Endothelial cell of umbilical vein (primary cell): Measurements from ENCODE around the gene SLC25A41. TPM values are rescaled to one million over a fixed set of nuclear protein-coding genes. Genes with fewer than 3 reads are reported as not detected.

Experiments used
- BruUV-seq: library from RNA; stranded (reverse); fragments of 400-500 nt; replicated peaks from 2 replicates; lab custom pipeline; 2021; lab: Mats Ljungman, UMichigan
- CTCF ChIA-PET: fragments of 300-600, 350-600 bp; sonication (Branson Sonifier 250); formaldehyde crosslinking; loops from one replicate; lab custom pipeline; 2021; ENCODE audit warnings: antibody characterized with exemption, inconsistent platforms; lab: Charles Lee
- POLR2A ChIA-PET: fragments of 300-600, 350-600 bp; sonication (Branson Sonifier 250); formaldehyde crosslinking; loops from one replicate; lab custom pipeline; 2021; ENCODE audit warnings: antibody characterized with exemption, inconsistent platforms; lab: Charles Lee
- DNase-seq: peaks from one replicate; pipeline ENCODE4 v3.0.0-alpha.2; 2011; ENCODE audit warnings: low read depth, low spot score
- FAIRE-seq: peaks from 2 replicates; lab custom pipeline; 2011; peaks lifted over from hg19 to GRCh38; lab: Jason Lieb, UNC
- H2AFZ ChIP-seq: 2 replicates; pipeline ENCODE4 v1.6.0; 2012; ENCODE audit warnings: low read depth, low read length, control low read depth, inconsistent platforms
- H3K27ac ChIP-seq: 2 replicates; pipeline ENCODE4 v1.5.1; 2011; ENCODE audit warnings: low read depth, mild to moderate bottlenecking, control low read depth, low read length, moderate library complexity; ENCODE audit not compliant: insufficient read depth
- H3K27me3 ChIP-seq, 2 experiments: 2 replicates each; pipeline versions ENCODE4 v1.6.0 to v1.6.1; 2011; ENCODE audit warnings: low read length in 2 of 2, mixed read lengths in 1 of 2; ENCODE audit not compliant: control insufficient read depth in 2 of 2, insufficient read depth in 2 of 2
- H3K36me3 ChIP-seq, 2 experiments: 2 replicates in 1 of 2; 3 replicates in 1 of 2; pipeline ENCODE4 v1.5.1; 2011; ENCODE audit warnings: low read length in 2 of 2, mild to moderate bottlenecking in 1 of 2, moderate library complexity in 1 of 2; ENCODE audit not compliant: control insufficient read depth in 2 of 2, insufficient read depth in 2 of 2; ENCODE audit errors: extremely low read depth in 1 of 2
- H3K4me1 ChIP-seq: 3 replicates; pipeline ENCODE4 v1.5.1; 2011; ENCODE audit warnings: mild to moderate bottlenecking, low read length; ENCODE audit not compliant: control insufficient read depth, insufficient read depth; ENCODE audit errors: extremely low read depth
- H3K4me2 ChIP-seq: 2 replicates; pipeline ENCODE4 v1.6.1; 2011; ENCODE audit warnings: low read length, control low read depth, mixed read lengths; ENCODE audit not compliant: insufficient read depth
- H3K4me3 ChIP-seq, 3 experiments: fragments of 200-600 bp in 1 of 3; sonication (generic), shearing (Covaris generic) in 1 of 3; replicated peaks in 1 of 3; 2 replicates each; pipeline ENCODE4 v1.5.1; 2011 to 2016; ENCODE audit warnings: control low read depth in 3 of 3, low read length in 3 of 3, mild to moderate bottlenecking in 2 of 3, inconsistent platforms in 1 of 3, low read depth in 1 of 3, moderate library complexity in 1 of 3; ENCODE audit not compliant: insufficient read depth in 1 of 3
- H3K79me2 ChIP-seq: 2 replicates; pipeline ENCODE4 v1.6.0; 2012; ENCODE audit warnings: low read length, inconsistent platforms; ENCODE audit not compliant: control insufficient read depth, insufficient read depth
- H3K9ac ChIP-seq: replicated peaks from 2 replicates; pipeline ENCODE3; 2011; ENCODE audit warnings: low read length, control low read depth; ENCODE audit not compliant: insufficient read depth; ENCODE audit errors: extremely low read depth
- H3K9me1 ChIP-seq: replicated peaks from 3 replicates; pipeline ENCODE4 v1.6.0; 2011; ENCODE audit warnings: mild to moderate bottlenecking, low read length; ENCODE audit not compliant: control insufficient read depth, insufficient read depth; ENCODE audit errors: extremely low read depth
- H3K9me3 ChIP-seq: replicated peaks from 2 replicates; pipeline ENCODE4 v1.5.1; 2012; ENCODE audit warnings: low read length, inconsistent platforms; ENCODE audit not compliant: control insufficient read depth, insufficient read depth
- H4K20me1 ChIP-seq: replicated peaks from 2 replicates; pipeline ENCODE3; 2011; ENCODE audit warnings: mild to moderate bottlenecking, low read length; ENCODE audit not compliant: control insufficient read depth, insufficient read depth; ENCODE audit errors: extremely low read depth
- EZH2 ChIP-seq: IDR thresholded peaks from 2 replicates; pipeline ENCODE4 v1.6.1; 2012; ENCODE audit warnings: borderline replicate concordance, low read depth, mild to moderate bottlenecking, moderate library complexity, low read length, inconsistent platforms; ENCODE audit not compliant: severe bottlenecking
- dilution Hi-C: fragments of 300-500 bp; cut with MboI; formaldehyde crosslinking; loops from one replicate; pipeline ENCODE4 v1.15.0; 2019; ENCODE audit warnings: low sequenced_read_pairs; ENCODE audit not compliant: extremely low pct_ligation_motif_present
- intact Hi-C: fragments of 100-400 bp; cut with micrococcal nuclease; formaldehyde crosslinking; loops from one replicate; pipeline ENCODE4 v1.10.0; 2022
- polyA plus RNA-seq, 4 experiments: library from polyadenylated mRNA; depleted of rRNA in 3 of 4; stranded (reverse) in 3 of 4; unstranded in 1 of 4; fragments of >200 nt; gene quantifications; 2 replicates each; pipeline versions ENCODE4 v1.2.1 to v1.2.3, GENCODE V29; 2011 to 2012; ENCODE audit warnings: missing spikeins in 1 of 4
- total RNA-seq: library from RNA; stranded (reverse); gene quantifications from 2 replicates; pipeline ENCODE4 v1.2.3, GENCODE V29; 2021
- TF ChIP-seq, protein P1 (sequence below), 2 donors: IDR thresholded peaks; 1 replicate in 1 of 2; 2 replicates in 1 of 2; pipeline ENCODE4 v1.5.1; 2011; ENCODE audit warnings: low read length in 2 of 2, mild to moderate bottlenecking in 2 of 2, moderate library complexity in 2 of 2, control low read depth in 1 of 2, inconsistent platforms in 1 of 2, low read depth in 1 of 2; ENCODE audit not compliant: insufficient read depth in 1 of 2; ENCODE audit errors: extremely low read depth in 1 of 2

SLC25A41 gene
- total and polyA plus RNA-seq, 2 donors (not counting 3 experiments of a cell fraction or from before 2014, with no cell fraction given) = 0.21 TPM; not detected in 1

GRCh38 chr19:6464070-6464873 is 30.7 kb upstream of the SLC25A41 start, which contains the start of gene CRB3:
CRB3 (plus strand) TSS chr19:6464271; CDS start chr19:6464702, 431 bp downstream.
- ChIA-PET CTCF (interaction anchor here (0.6 kb wide), 1 partner anchor 399 kb away, joined by 3 read pairs; no protein-coding TSS in a partner anchor), POLR2A (interaction anchor here (0.6 kb wide), 1 partner anchor 110 kb away, joined by 6 read pairs; no protein-coding TSS in a partner anchor)
- BruUV-seq = no TSS peak
- intact Hi-C loops (loop anchor here (5.0 kb wide), 1 partner anchor 398 kb away; no protein-coding TSS in a partner anchor), dilution Hi-C loops (no loop called here)
- Histone ChIP-seq H4K20me1 (no peaks in the 10 kb centered on the region), H3K79me2 (no peaks in the 10 kb centered on the region), H3K27ac (no peak within 1 kb of the TSS), H3K4me2 (no peak within 1 kb of the TSS), H3K9me3 (no peaks in the 10 kb centered on the region), H3K4me3 (no peak within 1 kb of the TSS), H3K9me1 (no peaks in the 10 kb centered on the region), H3K27me3 (peaks cover 8 to 16% of the 10 kb centered on the region in 2 experiments), H3K9ac (no peak within 1 kb of the TSS), H3K4me1 (peaks cover 2% of the 10 kb centered on the region), H3K36me3 (no peaks in the 10 kb centered on the region), H2AFZ (no peak within 1 kb of the TSS)
- FAIRE-seq = no peak
- DNase-seq = no peak
- TF ChIP-seq, protein P1, sequence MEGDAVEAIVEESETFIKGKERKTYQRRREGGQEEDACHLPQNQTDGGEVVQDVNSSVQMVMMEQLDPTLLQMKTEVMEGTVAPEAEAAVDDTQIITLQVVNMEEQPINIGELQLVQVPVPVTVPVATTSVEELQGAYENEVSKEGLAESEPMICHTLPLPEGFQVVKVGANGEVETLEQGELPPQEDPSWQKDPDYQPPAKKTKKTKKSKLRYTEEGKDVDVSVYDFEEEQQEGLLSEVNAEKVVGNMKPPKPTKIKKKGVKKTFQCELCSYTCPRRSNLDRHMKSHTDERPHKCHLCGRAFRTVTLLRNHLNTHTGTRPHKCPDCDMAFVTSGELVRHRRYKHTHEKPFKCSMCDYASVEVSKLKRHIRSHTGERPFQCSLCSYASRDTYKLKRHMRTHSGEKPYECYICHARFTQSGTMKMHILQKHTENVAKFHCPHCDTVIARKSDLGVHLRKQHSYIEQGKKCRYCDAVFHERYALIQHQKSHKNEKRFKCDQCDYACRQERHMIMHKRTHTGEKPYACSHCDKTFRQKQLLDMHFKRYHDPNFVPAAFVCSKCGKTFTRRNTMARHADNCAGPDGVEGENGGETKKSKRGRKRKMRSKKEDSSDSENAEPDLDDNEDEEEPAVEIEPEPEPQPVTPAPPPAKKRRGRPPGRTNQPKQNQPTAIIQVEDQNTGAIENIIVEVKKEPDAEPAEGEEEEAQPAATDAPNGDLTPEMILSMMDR (IDR thresholded peaks at IDR 0.05; ENCODE audit: extremely low read depth in 1 of 2, insufficient read depth in 1 of 2, low read depth in 1 of 2, low read length in 2 of 2) = no peak
- TF ChIP-seq EZH2 = peak; percentile 23
